ENCODE data around the gene ETV1.

GRCh38 chr7:13932131-13932530 lies 57.3 kb downstream of the ETV1 start:
- TF ChIP-seq, protein P1, sequence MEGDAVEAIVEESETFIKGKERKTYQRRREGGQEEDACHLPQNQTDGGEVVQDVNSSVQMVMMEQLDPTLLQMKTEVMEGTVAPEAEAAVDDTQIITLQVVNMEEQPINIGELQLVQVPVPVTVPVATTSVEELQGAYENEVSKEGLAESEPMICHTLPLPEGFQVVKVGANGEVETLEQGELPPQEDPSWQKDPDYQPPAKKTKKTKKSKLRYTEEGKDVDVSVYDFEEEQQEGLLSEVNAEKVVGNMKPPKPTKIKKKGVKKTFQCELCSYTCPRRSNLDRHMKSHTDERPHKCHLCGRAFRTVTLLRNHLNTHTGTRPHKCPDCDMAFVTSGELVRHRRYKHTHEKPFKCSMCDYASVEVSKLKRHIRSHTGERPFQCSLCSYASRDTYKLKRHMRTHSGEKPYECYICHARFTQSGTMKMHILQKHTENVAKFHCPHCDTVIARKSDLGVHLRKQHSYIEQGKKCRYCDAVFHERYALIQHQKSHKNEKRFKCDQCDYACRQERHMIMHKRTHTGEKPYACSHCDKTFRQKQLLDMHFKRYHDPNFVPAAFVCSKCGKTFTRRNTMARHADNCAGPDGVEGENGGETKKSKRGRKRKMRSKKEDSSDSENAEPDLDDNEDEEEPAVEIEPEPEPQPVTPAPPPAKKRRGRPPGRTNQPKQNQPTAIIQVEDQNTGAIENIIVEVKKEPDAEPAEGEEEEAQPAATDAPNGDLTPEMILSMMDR (IDR thresholded peaks at IDR 0.05): no peak
- TF ChIP-seq POLR2A (IDR thresholded peaks at IDR 0.05): no peak
